GM20000 (cell line): ENCODE results near the gene HES5.

ENCODE experiments used
- DNase-seq: peaks from one replicate; pipeline ENCODE4 v3.0.0; 2012; ENCODE audit warnings: low spot score
- TF ChIP-seq, protein P1 (sequence below): IDR thresholded peaks from 2 replicates; pipeline ENCODE4 v1.5.1; 2012; ENCODE audit warnings: mild to moderate bottlenecking, control low read depth; ENCODE audit errors: extremely low read depth, missing control alignments

Gene HES5

DNA sequence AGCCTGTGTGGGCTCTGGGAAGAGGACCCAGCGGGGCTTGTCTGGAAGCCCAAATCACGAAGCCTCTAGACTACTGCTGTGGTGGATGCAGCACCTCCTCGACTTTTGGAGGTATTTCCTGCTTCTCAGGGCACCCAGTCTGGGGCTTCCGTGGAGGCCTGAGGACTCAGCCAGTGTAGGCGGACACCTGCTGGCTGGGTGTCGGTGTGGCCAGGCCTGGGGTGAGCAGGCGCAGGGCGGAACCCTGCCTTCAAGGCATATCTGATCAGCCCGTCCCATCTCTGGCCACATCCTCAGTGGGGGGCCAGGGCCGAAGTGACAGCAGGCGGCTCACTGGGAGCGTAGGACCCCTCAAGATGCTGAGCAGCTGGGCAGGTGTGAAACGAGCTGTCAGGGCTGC is 47.0 kb downstream of the HES5 start:
- TF ChIP-seq, protein P1, sequence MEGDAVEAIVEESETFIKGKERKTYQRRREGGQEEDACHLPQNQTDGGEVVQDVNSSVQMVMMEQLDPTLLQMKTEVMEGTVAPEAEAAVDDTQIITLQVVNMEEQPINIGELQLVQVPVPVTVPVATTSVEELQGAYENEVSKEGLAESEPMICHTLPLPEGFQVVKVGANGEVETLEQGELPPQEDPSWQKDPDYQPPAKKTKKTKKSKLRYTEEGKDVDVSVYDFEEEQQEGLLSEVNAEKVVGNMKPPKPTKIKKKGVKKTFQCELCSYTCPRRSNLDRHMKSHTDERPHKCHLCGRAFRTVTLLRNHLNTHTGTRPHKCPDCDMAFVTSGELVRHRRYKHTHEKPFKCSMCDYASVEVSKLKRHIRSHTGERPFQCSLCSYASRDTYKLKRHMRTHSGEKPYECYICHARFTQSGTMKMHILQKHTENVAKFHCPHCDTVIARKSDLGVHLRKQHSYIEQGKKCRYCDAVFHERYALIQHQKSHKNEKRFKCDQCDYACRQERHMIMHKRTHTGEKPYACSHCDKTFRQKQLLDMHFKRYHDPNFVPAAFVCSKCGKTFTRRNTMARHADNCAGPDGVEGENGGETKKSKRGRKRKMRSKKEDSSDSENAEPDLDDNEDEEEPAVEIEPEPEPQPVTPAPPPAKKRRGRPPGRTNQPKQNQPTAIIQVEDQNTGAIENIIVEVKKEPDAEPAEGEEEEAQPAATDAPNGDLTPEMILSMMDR: no peak

DNA sequence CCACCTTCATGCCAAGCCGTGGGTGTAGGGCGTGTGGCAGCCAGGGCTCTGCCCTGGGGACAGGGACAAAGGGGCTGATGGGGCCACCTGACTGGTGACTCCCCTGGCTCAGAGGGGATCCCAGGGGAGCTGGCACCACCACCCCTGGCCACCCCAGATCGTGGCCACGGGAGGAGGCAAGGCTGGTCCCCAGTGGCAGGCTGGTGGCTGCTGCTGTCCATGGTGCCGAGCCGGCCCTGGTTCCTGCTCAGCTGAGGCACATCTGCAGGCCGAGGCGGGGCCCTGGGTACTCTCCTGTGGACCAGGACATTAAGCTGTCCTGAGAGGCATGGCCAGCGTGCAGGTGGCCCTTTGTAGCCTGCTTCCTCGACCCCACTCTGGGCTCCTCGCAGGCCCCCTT is 47.5 kb downstream of the HES5 start:
- TF ChIP-seq, protein P1: no peak
- DNase-seq: no peak

More for the DNA sequence above, 47.0 kb downstream of the HES5 start:
- DNase-seq: no peak

DNA sequence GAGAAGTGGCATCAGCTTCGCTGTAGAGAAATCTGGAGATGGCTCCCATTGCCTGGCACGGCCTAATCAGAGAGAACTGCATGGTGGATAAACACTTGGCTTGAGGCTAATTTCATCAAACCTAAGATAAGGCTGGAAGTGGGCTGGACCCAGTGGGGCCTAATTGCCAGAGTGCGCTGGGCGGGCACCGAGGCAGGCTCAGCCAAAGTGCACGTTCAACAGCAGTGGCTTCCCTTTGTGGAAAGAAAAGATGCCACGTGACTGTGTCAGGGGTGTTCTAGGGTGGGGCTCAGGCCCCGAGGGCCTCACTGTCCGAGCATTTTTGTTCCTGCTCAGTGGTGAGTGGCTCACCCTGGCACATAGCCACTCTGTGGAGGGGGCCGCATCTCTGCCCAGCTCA is 48.2 kb downstream of the HES5 start:
- TF ChIP-seq, protein P1: no peak
- no peak for DNase-seq

DNA sequence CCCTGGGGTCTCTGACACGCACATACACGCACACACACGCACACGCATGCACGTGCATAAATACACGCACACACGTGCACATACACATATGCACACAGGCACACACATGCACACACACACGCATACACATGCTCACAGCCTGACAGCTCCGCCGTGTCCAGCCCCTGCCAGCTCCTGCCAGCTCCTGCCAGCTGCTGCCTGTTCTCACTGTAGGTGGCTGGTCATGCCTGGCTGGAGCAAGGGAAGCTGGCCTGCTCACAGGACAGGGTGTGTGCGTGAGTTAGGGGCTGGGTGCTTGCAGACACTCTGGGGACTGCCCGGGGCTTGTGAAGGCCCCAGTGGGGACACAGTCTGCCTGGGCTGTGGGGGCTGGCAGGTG is 49.1 kb downstream of the HES5 start:
- TF ChIP-seq, protein P1: no peak
- DNase-seq: no peak

DNA sequence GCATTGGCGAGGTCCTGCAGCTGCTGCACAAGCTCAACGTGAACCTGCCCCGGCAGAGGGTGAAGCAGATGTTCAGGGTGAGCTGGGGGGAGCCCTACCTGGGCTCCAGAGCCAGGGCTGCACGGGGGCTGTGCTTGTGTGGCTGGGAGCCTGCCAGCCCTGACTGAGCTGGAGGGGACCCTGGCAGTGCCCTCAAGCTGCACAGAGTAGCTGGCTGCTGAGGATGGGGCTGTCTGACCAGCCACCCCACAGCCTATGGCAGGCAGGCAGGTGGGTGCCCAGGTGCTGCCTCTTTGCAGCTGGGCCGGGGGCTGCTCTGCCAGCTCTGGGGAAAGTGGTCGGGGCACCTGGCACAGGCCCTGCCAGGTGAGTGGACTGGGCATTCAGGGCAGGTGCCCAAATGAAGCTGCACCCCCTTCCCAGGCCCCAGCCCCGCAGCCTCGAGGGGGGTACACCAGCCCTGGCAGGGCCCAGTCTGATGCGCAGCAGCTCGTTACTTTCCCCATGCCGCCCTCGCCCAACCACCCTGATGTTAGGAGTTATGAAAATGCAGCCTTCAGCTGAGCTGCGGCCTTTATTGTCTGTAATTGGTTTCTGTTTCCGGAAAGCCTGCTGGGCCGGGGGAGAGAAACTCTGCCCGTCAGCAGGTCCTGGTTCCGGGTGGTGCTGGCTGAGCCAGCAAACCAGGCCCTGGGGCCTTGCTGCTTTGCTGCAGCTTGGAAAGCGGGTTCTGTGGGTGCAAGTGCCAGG is 49.7 kb downstream of the HES5 start:
- no peak for DNase-seq
- TF ChIP-seq, protein P1: no peak

DNA sequence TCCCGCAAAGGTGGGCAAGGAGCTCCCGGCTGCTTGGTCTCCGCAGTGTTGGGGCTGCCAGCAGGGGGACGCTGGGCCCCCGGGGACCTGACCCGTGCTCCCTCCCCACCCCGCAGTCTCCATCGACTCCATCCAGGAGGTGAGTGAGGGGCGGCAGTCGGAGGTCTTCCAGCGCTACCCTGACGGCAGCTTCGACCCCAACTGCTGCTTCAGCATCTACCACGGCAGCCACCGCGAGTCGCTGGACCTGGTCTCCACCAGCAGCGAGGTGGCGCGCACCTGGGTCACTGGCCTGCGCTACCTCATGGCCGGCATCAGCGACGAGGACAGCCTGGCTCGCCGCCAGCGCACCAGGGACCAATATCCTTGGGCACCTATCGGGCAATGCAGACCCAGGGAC is 50.4 kb downstream of the HES5 start:
- TF ChIP-seq, protein P1: no peak
- DNase-seq: no peak

DNA sequence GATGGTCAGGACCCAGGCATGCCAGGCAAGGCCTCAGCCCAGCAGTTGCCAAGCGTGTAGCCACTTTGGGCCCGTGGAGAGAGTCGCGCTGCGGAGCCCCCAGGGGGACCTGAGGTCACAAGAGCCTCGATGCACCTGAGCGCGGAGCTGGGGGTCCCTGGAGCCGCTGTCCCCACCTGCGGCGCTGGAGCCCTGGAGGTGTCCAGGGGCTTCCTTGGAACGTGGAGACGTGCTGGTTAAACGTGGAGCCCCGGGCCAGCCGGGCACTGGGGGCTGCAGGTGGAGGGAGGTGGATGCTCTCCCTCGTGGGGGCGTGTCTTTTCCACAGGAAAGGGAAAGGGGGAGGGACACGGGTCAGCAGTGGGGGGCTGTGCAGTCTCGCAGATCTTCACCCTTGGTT is 50.9 kb downstream of the HES5 start:
- no peak for DNase-seq
- TF ChIP-seq, protein P1: no peak
